Measurements from ENCODE around the gene DOK4.

- TF ChIP-seq POLR2A (IDR thresholded peaks at IDR 0.05) (no peak), CTCF (IDR thresholded peaks at IDR 0.05) (no peak), EP300 (IDR thresholded peaks at IDR 0.05) (no peak), POLR2AphosphoS5 (IDR thresholded peaks at IDR 0.05) (no peak)
Measured at GRCh38 chr16:57464523-57464922, 21.8 kb downstream of the DOK4 start.
